Measurements from ENCODE around the gene IKBIP. TPM values are rescaled to one million over a fixed set of nuclear protein-coding genes. Genes with fewer than 3 reads are reported as not detected.
"Not testable (repeated sequence)": the region's sequence is repeated elsewhere in the genome, so short reads cannot be mapped to it uniquely, and the experiment has no call there.

The IKBIP gene
- total RNA-seq, 1 donor from 2014 or later, result 8.6 TPM

- DNase-seq, result no peak
These were observed 8.8 kb downstream of the IKBIP start for GRCh38 chr12:98635657-98636323.

- no peak for DNase-seq
These were observed 25.6 kb downstream of the IKBIP start for GRCh38 chr12:98618952-98619351.

- no peak for DNase-seq
These were observed 31.8 kb downstream of the IKBIP start for GRCh38 chr12:98612696-98613334.

GRCh38 chr12:98610596-98610995 is 34.0 kb downstream of the IKBIP start:
- no peak for DNase-seq

GRCh38 chr12:98606359-98606988 is 38.1 kb downstream of the IKBIP start:
- no peak for DNase-seq

GRCh38 chr12:98601924-98602323 is 42.7 kb downstream of the IKBIP start:
- DNase-seq, result no peak

GRCh38 chr12:98597313-98597712 is 47.3 kb downstream of the IKBIP start:
- not testable (repeated sequence) for DNase-seq

- DNase-seq, result no peak
These were observed 49.2 kb downstream of the IKBIP start for GRCh38 chr12:98595243-98595988.

GRCh38 chr12:98594050-98594835 is 50.3 kb downstream of the IKBIP start:
- no peak for DNase-seq

GRCh38 chr12:98593351-98594049 is 51.1 kb downstream of the IKBIP start, which contains the start of gene SLC25A3:
SLC25A3 (plus strand) TSS chr12:98593686; CDS start chr12:98593979, 293 bp downstream.
- DNase-seq, result peak; percentile 96

GRCh38 chr12:98592825-98593322 is 51.7 kb downstream of the IKBIP start:
- no peak for DNase-seq

GRCh38 chr12:98591209-98591608 is 53.4 kb downstream of the IKBIP start:
- DNase-seq, result no peak

- DNase-seq, result no peak
These were observed 57.5 kb downstream of the IKBIP start for GRCh38 chr12:98587084-98587483.

GRCh38 chr12:98582093-98582492 is 62.5 kb downstream of the IKBIP start:
- no peak for DNase-seq

GRCh38 chr12:98581101-98581500 is 63.5 kb downstream of the IKBIP start:
- no peak for DNase-seq

GRCh38 chr12:98580695-98581094 is 63.9 kb downstream of the IKBIP start:
- no peak for DNase-seq

GRCh38 chr12:98579835-98580234 is 64.8 kb downstream of the IKBIP start:
- DNase-seq, result no peak

GRCh38 chr12:98579347-98579746 is 65.2 kb downstream of the IKBIP start:
- no peak for DNase-seq

- DNase-seq, result no peak
These were observed 65.8 kb downstream of the IKBIP start for GRCh38 chr12:98578821-98579220.

GRCh38 chr12:98578392-98578791 is 66.2 kb downstream of the IKBIP start:
- DNase-seq, result no peak

GRCh38 chr12:98576795-98577194 is 67.8 kb downstream of the IKBIP start:
- DNase-seq, result not testable (repeated sequence)

Measured in occipital lobe (tissue), 2 donors.